ENCODE measurements around the gene BSDC1.

The BSDC1 gene

GRCh38 chr1:32377541-32378220 is 16.6 kb downstream of the BSDC1 start:
- H3K4me3 ChIP-seq (replicated peaks in 1 of 2; ENCODE audit: low read depth in 2 of 2, low read length in 2 of 2): no peak overlapping the region
- no peak for DNase-seq (ENCODE audit: low read depth in 2 of 2)
- TF ChIP-seq, protein P1, sequence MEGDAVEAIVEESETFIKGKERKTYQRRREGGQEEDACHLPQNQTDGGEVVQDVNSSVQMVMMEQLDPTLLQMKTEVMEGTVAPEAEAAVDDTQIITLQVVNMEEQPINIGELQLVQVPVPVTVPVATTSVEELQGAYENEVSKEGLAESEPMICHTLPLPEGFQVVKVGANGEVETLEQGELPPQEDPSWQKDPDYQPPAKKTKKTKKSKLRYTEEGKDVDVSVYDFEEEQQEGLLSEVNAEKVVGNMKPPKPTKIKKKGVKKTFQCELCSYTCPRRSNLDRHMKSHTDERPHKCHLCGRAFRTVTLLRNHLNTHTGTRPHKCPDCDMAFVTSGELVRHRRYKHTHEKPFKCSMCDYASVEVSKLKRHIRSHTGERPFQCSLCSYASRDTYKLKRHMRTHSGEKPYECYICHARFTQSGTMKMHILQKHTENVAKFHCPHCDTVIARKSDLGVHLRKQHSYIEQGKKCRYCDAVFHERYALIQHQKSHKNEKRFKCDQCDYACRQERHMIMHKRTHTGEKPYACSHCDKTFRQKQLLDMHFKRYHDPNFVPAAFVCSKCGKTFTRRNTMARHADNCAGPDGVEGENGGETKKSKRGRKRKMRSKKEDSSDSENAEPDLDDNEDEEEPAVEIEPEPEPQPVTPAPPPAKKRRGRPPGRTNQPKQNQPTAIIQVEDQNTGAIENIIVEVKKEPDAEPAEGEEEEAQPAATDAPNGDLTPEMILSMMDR (IDR thresholded peaks at IDR 0.05; ENCODE audit: low read depth, low read length): no peak

DNA sequence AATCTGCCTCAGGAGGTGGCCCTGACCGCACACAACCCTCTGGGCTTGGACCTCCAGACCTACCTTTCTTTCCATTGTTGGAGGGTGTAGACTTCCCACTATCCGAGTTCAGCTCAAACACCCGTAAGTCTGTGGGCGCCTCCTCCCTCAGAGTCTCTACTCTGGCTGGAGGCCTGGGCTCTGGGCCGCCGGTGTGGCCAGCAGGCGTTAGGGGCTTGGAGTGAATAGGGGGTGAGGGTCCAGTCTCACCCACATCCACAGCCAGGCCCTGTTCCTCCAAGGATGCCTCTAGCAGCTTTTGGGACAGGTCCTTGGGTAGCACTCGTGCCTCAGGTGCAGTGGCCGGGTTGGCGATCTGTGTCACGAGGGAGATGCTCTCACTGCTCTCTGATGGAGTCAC is 18.0 kb downstream of the BSDC1 start:
- H3K4me3 ChIP-seq (replicated peaks in 1 of 2; ENCODE audit: low read depth in 2 of 2, low read length in 2 of 2): no peak overlapping the region
- no peak for DNase-seq (ENCODE audit: low read depth in 2 of 2)
- TF ChIP-seq, protein P1 (IDR thresholded peaks at IDR 0.05; ENCODE audit: low read depth, low read length): no peak

DNA sequence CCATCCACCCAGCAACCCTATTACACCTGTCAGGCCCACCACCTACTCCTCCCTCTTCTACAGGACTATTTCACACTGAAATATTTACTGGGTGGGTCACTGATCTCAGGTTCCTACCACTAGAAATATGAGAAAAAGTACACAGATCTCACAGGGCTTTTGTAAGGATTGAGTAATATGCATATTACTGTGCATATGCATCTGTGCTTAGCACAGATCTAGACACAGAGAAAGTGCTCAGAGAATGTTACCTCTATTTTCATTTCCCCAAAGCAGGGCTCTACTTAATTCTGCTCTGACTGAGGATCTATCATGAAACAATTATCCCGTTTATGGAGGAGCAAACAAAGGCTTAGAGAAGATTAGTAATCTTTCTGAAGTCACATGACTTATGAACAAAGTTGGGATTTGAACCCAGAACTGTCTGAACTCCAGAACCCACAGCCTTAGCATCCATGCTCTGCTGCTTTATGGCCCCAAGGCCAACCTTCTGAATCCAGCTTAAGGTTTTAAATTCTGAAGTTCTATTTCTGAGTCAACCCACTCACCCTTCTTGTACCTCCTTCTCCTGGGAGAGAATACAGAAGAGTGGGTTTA is 20.1 kb downstream of the BSDC1 start:
- H3K4me3 ChIP-seq (replicated peaks in 1 of 2; ENCODE audit: low read depth in 2 of 2, low read length in 2 of 2): no peak overlapping the region
- TF ChIP-seq, protein P1 (IDR thresholded peaks at IDR 0.05; ENCODE audit: low read depth, low read length): no peak
- DNase-seq (ENCODE audit: low read depth in 2 of 2): no peak

DNA sequence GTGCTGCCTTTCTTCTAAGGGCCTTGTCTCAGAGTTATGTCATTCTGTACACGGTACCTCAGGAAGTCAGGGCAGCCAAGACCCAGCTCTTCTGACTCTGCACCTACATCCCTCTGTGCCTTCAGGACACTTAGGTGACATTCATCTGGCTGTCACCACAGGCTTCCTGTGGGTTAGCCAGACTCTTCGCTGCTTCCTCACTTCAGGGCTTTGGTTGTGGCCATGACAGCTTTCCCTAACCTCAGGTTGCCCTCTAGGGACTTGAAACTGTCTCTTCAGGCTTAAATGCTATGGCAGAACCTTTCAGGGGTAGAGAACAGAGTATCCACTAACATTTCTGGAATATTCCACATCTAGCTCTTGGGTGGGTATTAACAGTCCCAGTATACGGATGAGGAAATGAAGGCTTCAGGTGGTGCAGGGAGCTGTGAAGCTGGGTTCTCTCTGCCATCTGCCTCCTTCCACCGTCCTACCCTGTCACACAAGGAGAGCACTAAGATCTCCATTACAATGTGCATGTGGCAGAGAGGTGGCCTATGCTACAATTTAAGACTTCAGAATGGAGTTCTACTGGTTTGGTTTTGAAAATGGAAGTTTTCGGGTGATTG is 22.0 kb downstream of the BSDC1 start:
- TF ChIP-seq, protein P1 (IDR thresholded peaks at IDR 0.05; ENCODE audit: low read depth, low read length): no peak
- DNase-seq (ENCODE audit: low read depth in 2 of 2): no peak
- H3K4me3 ChIP-seq (replicated peaks in 1 of 2; ENCODE audit: low read depth in 2 of 2, low read length in 2 of 2): no peak overlapping the region

DNA sequence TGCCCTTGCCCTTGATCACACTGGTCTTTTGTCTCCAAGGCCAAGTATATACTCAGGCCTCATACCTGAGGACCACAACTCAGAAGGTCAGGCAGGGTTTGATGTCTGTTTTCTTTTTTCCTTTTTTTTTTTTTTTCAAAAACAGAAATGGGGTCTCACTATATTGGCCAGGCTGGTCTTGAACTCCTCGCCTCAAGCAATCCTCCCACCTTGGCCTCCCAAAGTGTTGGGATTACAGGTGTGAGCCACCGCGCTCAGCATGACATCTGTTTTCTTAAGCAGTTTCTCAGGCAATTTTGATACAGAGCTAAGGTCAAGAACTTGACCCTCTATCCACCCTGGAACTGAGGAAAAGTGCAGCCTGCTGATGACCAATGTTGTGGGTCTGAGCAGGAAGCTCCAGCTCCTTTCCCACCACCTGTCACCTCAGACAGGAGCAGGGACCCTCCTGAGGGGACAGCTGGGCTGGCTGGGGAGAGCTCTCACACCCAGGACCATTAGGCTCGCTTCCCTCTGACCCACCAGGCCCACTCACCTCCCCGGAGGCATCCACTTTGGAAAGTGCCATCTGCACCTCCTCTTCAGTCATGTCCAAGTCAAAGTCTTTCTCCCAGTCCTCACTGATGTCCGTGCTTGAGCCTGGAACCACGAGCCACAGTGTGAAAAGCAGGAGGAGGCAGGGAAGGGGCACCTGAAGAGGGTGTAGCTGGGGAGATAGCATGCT is 26.2 kb downstream of the BSDC1 start:
- no peak for DNase-seq (ENCODE audit: low read depth in 2 of 2)
- no peak overlapping the region for H3K4me3 ChIP-seq (replicated peaks in 1 of 2; ENCODE audit: low read depth in 2 of 2, low read length in 2 of 2)
- TF ChIP-seq, protein P1 (IDR thresholded peaks at IDR 0.05; ENCODE audit: low read depth, low read length): no peak

- TF ChIP-seq, protein P1 (IDR thresholded peaks at IDR 0.05; ENCODE audit: low read depth, low read length): no peak
- no peak for DNase-seq (ENCODE audit: low read depth in 2 of 2)
- H3K4me3 ChIP-seq (replicated peaks in 1 of 2; ENCODE audit: low read depth in 2 of 2, low read length in 2 of 2): no peak overlapping the region
Measured at GRCh38 chr1:32365445-32365844, 28.8 kb downstream of the BSDC1 start.

Data from cardiac fibroblast (primary cell).